ENCODE measurements around the gene CAP2.

CAP2 gene

DNA sequence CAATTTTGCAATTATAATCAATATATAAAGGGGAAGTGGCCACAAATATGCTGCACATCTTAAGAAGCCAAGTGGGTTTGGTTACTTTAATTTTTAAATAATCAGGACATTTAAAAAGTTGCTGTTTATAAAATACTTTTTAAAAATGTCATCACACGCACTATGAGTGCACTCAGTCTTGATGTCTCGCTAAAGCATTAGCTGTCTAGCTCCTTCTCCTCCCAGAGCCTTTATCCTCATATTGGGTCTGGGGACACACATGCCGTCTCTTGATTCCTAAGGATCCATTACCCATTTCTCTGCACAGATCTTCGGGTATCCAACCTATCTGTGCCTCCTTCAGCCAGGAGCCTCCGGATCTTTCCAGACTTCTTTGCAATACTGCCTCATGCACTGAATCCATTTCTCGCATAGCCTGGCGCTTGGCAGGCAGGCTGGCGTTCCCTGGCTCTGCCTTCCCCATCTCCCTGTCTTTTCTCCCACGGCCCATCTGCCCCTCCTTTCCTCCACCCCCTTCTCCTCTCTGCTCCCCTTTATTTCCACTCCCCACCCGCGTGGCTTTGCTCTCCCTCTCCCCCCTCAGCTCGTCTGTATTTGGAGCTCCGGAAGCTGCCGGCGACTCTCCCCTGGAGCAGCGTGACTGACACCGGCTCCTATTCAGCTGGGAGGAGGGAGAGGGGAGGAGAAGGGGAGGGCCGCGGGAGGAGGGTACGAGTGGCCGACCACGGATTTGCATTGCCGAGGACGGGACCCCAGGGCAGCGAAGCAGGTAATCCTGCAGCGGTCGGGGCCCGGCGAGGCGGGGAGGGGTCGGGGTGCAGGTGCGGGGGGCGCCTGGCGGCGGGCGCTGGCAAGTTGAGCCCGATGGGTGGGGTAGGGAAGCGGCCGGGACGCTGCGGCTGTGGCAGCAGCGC, at the start of gene CAP2:
Gene CAP2 (plus strand): TSS at position 618 of the 914 bp plus-strand sequence. CDS start 27,961 bp downstream, outside the sequence.
- DNase-seq: no peak

DNA sequence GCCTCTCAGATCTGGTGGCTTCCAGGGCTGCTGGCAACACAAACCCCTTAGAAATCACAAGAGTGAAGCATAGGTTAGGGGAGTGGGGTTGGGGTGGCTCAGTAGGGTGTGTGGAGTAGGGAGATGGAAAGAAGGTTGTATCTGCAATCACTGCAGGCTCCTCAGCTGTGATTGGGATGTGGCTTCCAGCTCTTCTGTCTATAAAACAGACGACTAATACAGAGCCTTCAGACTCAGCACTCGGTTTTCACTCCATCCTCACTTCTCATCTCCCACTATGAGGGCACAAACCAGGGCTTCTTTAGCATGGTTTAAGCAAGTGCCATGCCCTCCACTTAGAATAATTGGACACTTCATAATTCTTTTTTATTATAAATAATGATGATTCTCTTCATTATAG, 46.4 kb upstream of the CAP2 start:
- DNase-seq: no peak

- no peak for DNase-seq
Observed at GRCh38 chr6:17349427-17349826, 44.0 kb upstream of the CAP2 start.

GRCh38 chr6:17352302-17352701, 41.1 kb upstream of the CAP2 start:
- no peak for DNase-seq

DNA sequence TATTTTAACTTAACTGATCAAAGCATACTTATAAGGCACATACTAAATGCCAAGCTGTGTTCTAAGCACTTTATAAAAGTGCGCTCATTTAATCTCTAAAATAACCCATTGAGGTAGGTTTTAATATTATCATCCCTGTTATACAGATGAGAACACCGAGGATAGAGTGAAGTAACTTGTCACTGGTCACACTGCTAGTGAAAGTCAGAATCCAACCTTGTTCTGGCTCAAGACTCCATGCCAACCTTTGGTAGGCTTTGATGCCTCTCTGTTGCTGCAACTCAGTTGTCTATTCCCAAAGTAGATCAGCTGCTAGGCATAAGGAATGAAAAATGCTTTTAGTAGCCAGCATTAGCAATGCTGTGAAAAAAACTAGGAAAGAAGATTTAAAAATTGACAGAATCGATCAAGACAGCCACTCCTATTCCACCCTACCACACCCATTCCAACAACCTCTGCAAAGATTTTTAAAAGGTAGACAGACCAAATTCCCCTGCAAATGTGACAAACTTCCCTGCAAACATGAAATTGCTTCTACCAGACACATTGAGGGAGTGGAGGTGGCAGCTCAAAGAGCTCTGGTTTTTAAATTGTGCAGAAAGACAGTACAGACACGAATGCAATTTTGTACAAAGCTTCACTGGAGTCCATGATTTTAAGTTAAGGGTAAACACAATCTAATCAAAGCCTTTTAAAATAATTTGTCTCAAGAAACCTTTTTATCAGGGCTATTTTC, 39.8 kb upstream of the CAP2 start:
- no peak for DNase-seq

- DNase-seq: no peak
Observed at GRCh38 chr6:17354700-17355403, 38.5 kb upstream of the CAP2 start.

DNA sequence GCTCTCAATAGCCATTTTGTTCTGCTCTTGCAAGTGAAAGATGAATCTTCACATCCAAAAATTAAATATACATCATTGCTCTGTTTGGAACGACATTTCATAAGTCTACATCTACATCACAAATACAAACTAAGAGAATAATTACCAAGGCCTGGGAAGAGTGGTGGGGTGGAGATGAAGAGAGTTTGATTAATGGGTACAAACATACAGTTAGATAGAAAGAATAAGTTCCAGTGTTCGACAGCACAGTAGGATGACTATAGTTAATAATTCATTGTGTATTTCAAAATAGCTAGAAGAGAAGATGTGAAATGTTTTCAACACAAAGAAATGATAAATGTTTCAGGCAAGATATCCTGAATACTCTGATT, 38.0 kb upstream of the CAP2 start:
- no peak for DNase-seq

DNA sequence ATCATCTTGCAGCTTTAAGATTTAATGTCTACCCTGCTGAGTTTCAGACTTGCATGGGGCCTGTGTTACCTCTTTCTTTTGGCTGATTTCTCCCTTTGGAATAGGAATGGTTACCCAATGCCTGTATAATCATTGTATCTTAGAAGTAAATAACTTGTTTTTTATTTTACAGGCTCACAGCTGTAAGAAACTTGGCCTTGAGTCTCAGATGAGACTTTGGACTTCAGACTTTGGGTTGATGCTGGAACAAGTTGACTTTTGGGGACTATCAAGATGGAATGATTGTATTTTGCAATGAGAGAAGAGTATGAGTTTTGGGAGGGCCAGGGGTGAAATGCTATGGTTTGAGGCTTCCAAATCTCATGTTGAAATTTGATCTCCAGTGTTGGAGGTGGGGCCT, 34.9 kb upstream of the CAP2 start:
- DNase-seq: no peak

GRCh38 chr6:17360564-17360963, 32.8 kb upstream of the CAP2 start:
- DNase-seq: no peak

DNA sequence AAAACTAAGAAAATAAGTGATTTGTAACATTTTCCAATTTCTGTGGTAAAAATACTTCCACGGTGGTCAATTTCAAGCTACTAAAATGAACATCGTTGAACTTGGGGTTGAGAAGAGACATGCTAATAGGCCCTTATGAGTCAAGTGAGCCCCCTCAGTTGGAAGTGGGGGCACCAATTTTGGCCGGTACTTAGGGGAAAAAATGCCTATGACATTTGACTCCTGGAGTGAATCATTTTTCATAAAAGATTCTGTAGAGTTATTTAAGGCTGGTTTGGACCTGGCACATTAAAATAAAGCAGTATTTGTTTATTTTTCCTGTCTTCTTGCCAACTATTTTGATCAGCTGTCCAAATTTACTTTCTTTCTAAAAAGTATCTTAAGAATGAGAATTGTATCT, 32.4 kb upstream of the CAP2 start:
- no peak for DNase-seq

GRCh38 chr6:17365961-17366360, 27.4 kb upstream of the CAP2 start:
- no peak for DNase-seq

GRCh38 chr6:17367868-17368267, 25.5 kb upstream of the CAP2 start:
- DNase-seq: no peak

DNA sequence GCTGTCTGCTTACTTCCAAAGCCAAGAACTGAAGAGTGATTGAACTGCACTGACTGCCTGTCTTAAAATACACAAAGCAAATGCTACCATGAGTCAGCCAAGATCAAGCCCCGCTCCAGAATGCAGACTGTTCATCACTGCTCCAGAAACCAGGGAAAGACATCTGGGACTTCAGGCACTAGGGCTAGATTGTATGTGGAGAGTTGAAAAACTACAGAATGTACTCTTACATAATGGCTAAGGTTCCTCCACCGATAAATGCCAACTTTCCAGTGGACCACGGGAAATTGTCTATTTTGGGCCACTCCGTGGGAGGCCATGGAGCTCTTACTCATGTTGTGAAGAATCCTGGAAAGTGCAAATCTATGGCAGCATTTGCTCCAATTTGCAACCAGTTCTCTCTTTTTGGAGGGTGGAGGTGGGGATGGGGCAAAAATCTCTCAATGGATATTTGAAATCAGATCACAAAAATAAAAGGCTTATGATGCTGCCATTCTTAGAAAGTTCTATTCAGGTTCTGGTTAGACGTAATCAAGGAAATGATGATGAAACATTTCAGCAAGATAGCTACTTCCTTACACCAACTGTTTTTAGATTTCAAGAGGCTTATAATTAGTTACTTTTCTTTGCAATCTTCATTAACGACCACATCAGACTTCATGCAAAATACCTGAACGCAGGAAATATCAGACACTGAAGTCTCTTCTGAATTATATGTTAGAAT, 11.8 kb upstream of the CAP2 start:
- no peak for DNase-seq

DNA sequence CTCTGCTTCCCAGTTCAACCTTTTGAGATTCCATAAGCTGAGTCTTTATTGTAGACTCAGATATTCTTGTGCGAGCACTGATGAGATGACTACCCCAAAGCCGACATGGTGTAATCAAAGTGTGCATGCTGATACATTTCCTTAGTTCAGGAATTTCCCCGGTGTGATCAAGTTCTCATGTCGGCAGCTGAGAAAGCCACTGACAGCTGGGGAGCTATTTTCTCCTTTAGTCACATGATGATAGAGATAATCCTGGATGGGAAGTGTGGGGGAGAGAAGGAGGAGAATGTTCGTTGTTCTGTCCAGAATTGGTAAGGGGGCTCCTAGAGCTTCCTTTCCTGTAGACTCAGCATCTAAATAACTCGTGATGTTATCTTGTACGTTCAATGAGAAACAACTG, 7.7 kb upstream of the CAP2 start:
- no peak for DNase-seq

- DNase-seq: no peak
Observed at GRCh38 chr6:17388365-17388764, 5.0 kb upstream of the CAP2 start.

DNA sequence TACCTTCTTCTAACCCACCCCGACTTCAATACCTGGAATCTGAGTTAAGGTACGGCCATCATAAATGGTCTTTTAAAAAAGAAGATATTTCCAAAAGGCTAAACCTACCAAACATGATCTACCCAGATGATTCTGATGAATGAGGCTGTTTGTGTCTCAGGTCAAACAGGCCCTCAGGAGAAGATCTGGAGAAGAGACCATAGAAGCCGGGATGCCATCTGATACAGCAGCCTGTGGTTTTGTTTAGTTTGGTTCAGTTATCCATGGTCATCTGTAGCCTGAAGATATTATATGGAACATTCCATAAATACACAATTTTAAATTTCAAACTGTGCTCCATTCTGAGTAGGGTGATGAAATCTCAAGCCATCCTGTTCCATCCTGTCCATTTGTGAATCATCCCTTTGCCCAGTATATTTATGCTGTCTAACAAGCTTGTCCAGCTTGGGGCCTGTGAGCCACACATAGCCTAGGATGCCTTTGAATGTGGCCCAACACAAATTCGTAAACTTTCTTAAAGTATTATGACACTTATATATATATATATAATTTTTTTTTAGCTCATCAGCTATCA, 4.0 kb upstream of the CAP2 start:
- no peak for DNase-seq

GRCh38 chr6:17390276-17390675, 3.1 kb upstream of the CAP2 start:
- DNase-seq: no peak

GRCh38 chr6:17391976-17392375, 1.4 kb upstream of the CAP2 start:
- DNase-seq: no peak

DNA sequence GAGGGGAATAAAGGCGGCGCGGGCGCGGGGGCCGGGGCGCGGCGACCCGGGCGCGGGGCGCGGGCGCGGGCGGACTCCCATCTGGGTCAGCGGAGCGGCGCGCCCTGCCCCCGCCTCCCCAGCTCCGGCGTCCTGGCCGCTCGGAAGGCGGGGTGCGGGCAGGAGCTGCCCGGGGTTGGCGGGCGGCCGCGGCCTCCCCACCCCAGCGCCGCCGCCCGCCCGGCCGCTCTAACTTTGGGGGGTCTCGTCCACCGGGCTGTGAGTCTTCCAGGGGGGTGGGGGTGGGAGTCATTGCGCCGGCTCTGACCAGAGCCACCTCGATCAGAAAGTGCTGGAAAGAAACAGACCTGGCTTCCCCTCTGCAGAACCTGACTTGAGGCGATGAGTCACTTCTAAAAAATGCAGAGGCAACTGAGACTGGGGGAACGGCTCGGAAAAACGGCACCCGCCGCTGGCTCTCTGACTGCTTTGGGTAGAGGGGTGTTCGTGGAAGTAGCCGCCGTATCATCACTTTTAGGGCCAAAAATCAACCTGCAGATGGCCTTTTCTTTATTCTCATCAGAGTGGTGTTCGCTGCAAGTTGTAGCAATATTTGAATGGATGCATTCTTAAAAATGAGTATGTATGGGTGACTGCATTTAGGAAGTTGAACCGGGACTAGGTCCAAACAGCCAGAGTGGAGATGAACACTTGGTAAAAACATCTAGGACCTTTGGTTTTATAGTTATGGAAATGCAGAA, 667 bp downstream of the CAP2 start:
- no peak for DNase-seq

GRCh38 chr6:17395112-17395511, 1.7 kb downstream of the CAP2 start:
- DNase-seq: no peak

DNA sequence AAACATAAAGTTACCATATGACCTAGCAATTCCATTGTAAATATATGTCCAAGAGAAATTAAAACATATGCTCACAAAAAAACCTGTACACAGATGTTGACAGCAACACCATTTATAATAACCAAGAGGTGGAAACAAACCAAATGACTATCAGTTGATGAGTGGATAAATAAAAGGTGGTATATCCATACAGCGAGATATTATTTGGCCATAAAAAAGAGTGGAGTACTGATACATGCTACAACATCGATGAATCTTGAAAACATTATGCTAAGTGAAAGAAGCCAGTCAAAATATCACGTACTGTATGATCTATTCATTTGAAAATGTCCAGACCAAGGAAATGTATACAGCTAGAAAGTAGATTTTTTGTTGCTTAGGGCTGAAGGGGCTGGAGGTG, 2.9 kb downstream of the CAP2 start:
- no peak for DNase-seq

DNA sequence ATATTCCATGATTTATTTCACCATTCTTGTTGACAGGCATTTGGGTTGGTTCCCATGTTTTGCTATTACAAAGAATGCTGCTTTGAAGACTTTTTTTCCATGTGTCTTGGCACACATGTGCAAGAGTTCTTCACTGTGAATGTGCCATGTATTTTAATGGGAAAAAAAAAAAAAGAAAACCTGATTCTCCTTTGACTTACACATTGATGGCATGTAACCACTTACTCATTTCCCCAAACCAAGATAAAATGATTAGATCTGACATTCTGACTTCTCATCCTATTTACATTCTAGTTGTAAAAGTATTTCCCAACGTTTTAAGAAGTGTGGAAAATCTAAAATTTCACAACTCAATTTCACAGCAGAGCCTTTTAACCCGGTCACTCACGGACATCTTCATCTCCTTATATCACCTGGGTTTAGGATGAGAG, 4.4 kb downstream of the CAP2 start:
- no peak for DNase-seq
